ENCODE measurements around the gene RPRML. TPM values are rescaled to one million over a fixed set of nuclear protein-coding genes. Genes with fewer than 3 reads are reported as not detected.
A peak's percentile ranks its signal among the peaks of the same experiment; 100 is the strongest.

The RPRML gene
- total RNA-seq, 1 experiment from 2014 or later, result not detected

- DNase-seq (ENCODE audit: low read depth), result no peak
Measured at GRCh38 chr17:46948544-46948943, 30.5 kb downstream of the RPRML start.

GRCh38 chr17:46947216-46947615, 31.8 kb downstream of the RPRML start:
- DNase-seq (ENCODE audit: low read depth), result no peak

- DNase-seq (ENCODE audit: low read depth), result no peak
Measured at GRCh38 chr17:46944931-46945330, 34.1 kb downstream of the RPRML start.

- DNase-seq (ENCODE audit: low read depth), result peak; percentile 25
Measured at GRCh38 chr17:46943501-46944393, 35.3 kb downstream of the RPRML start.

- DNase-seq (ENCODE audit: low read depth), result no peak
Measured at GRCh38 chr17:46943218-46943500, 35.9 kb downstream of the RPRML start.

- DNase-seq (ENCODE audit: low read depth), result peak; percentile 60
Measured at GRCh38 chr17:46942441-46943217, 36.4 kb downstream of the RPRML start.

GRCh38 chr17:46940692-46941404, 38.2 kb downstream of the RPRML start:
- DNase-seq (ENCODE audit: low read depth), result peak; percentile 65

GRCh38 chr17:46935658-46936266, 43.3 kb downstream of the RPRML start:
- DNase-seq (ENCODE audit: low read depth), result no peak

- no peak for DNase-seq (ENCODE audit: low read depth)
Measured at GRCh38 chr17:46931596-46931995, 47.5 kb downstream of the RPRML start.

GRCh38 chr17:46930051-46930450, 49.0 kb downstream of the RPRML start:
- no peak for DNase-seq (ENCODE audit: low read depth)

GRCh38 chr17:46929413-46929812, 49.6 kb downstream of the RPRML start:
- DNase-seq (ENCODE audit: low read depth), result peak; percentile 80

- no peak for DNase-seq (ENCODE audit: low read depth)
Measured at GRCh38 chr17:46928467-46929261, 50.4 kb downstream of the RPRML start.

Small RNA genes lying within 50 kb of the gene (small RNA-seq; reads per million reads assigned to genes)
- not detected for gene MIR5089

Other genes with a start within 250 kb of the RPRML start
- gene WNT3, start 160.6 kb downstream of the RPRML start, total RNA-seq (2014; rRNA removed; shearing (Covaris generic)), result 3.2 and 4.1 TPM in 2 replicates
- gene WNT9B, start 127.7 kb downstream of the RPRML start, total RNA-seq (2014; rRNA removed; shearing (Covaris generic)), result not detected in 2 replicates
- gene GOSR2, start 56.1 kb downstream of the RPRML start, total RNA-seq (2014; rRNA removed; shearing (Covaris generic)), result 44.4 and 49.4 TPM in 2 replicates
- gene CDC27, start 210.0 kb upstream of the RPRML start, total RNA-seq (2014; rRNA removed; shearing (Covaris generic)), result 72.5 and 132 TPM in 2 replicates
- gene MYL4, start 230.1 kb upstream of the RPRML start, total RNA-seq (2014; rRNA removed; shearing (Covaris generic)), result not detected in 2 replicates

Measured in HT1080 (cell line).